ENCODE results near the gene KPNA3.
A peak's percentile ranks its signal among the peaks of the same experiment; 100 is the strongest.

The KPNA3 gene

GRCh38 chr13:49676581-49677298 lies 115.7 kb downstream of the KPNA3 start:
- H3K27ac ChIP-seq: no peak overlapping the region
- TF ChIP-seq ZFX (IDR thresholded peaks at IDR 0.05; ENCODE audit: borderline replicate concordance): no peak

GRCh38 chr13:49670828-49671227 lies 121.7 kb downstream of the KPNA3 start:
- no peak overlapping the region for H3K27ac ChIP-seq

GRCh38 chr13:49669735-49670309 lies 122.7 kb downstream of the KPNA3 start:
- no peak overlapping the region for H3K27ac ChIP-seq

More at GRCh38 chr13:49670828-49671227, 121.7 kb downstream of the KPNA3 start:
- TF ChIP-seq ZFX (IDR thresholded peaks at IDR 0.05; ENCODE audit: borderline replicate concordance) (no peak), CTCF (IDR thresholded peaks at IDR 0.05) (no peak)

GRCh38 chr13:49667773-49668172 lies 124.7 kb downstream of the KPNA3 start:
- no peak overlapping the region for H3K27ac ChIP-seq
- TF ChIP-seq CTCF (IDR thresholded peaks at IDR 0.05) (no peak), ZFX (IDR thresholded peaks at IDR 0.05; ENCODE audit: borderline replicate concordance) (no peak)

More at GRCh38 chr13:49669735-49670309, 122.7 kb downstream of the KPNA3 start:
- peak; percentile 88 for TF ChIP-seq CTCF (IDR thresholded peaks at IDR 0.05)
- no peak for TF ChIP-seq ZFX (IDR thresholded peaks at IDR 0.05; ENCODE audit: borderline replicate concordance)

GRCh38 chr13:49664606-49665005 lies 127.9 kb downstream of the KPNA3 start:
- TF ChIP-seq CTCF (IDR thresholded peaks at IDR 0.05) (no peak), ZFX (IDR thresholded peaks at IDR 0.05; ENCODE audit: borderline replicate concordance) (no peak)
- H3K27ac ChIP-seq: no peak overlapping the region

GRCh38 chr13:49657241-49657641 lies 135.2 kb downstream of the KPNA3 start:
- no peak overlapping the region for H3K27ac ChIP-seq

GRCh38 chr13:49655906-49656305 lies 136.6 kb downstream of the KPNA3 start:
- TF ChIP-seq ZFX (IDR thresholded peaks at IDR 0.05; ENCODE audit: borderline replicate concordance): no peak
- TF ChIP-seq CTCF (IDR thresholded peaks at IDR 0.05): no peak
- H3K27ac ChIP-seq: no peak overlapping the region

More at GRCh38 chr13:49657241-49657641, 135.2 kb downstream of the KPNA3 start:
- no peak for TF ChIP-seq CTCF (IDR thresholded peaks at IDR 0.05)
- TF ChIP-seq ZFX (IDR thresholded peaks at IDR 0.05; ENCODE audit: borderline replicate concordance): no peak

All from 22Rv1 (cell line).